GM18526 (cell line): ENCODE results near the gene PPP1R13B.

Source experiments
- POLR2A ChIP-seq: IDR thresholded peaks from 3 replicates; pipeline ENCODE4 v1.6.1; 2011; ENCODE audit not compliant: insufficient read length; ENCODE audit errors: extremely low read depth

The PPP1R13B gene

DNA sequence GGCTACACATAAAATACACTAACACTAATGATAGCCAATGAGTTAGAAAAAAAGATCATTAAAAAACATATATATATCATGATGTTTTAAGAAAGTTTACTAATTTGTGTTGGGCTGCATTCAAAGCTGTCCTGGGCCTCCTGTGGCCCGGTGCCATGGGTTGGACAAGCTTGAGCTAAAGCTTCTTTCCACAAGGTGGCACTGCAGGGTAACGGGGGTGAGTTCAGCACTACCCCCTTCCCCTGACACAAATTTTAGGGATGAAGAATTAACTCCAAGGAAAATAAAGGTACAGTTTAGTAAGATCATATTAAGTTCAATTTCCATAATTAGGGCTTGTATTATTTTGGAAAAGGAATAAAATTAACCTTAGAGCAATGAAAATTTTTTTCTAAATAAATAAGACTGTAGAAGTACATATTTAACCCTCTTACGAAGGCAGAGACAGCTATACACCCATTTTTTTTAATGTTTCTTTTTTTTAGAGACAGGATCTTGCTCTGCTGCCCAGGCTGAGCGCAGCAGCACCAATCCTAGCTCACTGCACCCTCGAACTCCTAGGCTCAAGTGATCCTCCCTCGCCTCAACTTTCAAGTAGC is 38.9 kb downstream of the PPP1R13B start:
- no peak for TF ChIP-seq POLR2A

DNA sequence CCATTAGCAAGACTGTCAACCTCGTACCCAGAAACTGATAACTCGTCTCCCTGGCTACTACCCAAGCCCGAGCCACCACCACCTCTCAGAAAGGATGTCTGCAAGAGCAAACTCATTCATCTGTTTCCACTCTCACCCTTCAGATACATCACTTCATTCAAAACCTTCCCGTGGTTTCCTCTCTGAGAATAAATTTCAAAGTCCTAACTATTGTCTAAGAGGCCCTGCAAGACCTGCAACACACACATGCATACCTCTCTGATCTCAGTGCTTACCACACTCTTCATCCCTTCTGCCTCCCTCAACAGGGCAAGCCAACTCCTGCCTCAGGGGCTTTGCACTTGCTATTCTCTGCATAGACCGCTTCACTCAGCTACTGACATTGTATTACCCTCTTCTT is 40.6 kb downstream of the PPP1R13B start:
- TF ChIP-seq POLR2A, result no peak

DNA sequence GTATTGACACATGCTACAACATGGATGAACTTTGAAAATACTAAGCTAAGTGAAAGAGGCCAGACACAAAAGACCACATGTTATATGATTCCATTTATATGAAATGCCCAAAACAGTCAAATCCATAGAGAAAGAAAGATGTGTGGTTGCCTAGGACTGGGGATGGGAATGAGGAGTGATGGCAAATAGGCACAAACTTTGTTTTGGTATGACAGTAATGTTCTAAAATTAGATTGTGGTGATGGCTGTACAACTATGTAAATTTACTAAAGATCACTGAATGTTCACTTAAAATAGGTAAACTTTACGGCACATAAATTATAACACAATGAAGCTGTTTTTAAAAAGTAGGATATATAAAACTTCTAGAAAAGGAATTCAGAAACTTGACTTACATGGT is 41.7 kb downstream of the PPP1R13B start:
- TF ChIP-seq POLR2A, result no peak

DNA sequence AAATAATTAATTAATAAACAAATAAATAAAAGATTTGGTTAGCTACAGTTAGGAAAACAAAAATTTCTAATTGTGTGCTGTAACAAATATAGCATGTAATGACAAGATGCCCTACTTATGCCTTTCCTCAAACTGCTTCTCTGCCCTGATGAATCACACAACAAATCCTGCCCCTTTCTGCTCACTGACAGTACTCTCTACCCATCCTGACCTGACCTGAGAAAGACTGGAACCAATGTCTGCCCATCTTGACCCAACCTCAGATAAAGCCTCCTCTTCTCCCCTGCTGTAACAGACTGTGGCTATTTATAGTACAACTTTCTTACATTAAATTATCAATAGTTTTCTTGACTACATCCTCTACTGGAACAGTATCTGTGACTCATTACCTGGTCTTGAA is 43.7 kb downstream of the PPP1R13B start:
- no peak for TF ChIP-seq POLR2A

DNA sequence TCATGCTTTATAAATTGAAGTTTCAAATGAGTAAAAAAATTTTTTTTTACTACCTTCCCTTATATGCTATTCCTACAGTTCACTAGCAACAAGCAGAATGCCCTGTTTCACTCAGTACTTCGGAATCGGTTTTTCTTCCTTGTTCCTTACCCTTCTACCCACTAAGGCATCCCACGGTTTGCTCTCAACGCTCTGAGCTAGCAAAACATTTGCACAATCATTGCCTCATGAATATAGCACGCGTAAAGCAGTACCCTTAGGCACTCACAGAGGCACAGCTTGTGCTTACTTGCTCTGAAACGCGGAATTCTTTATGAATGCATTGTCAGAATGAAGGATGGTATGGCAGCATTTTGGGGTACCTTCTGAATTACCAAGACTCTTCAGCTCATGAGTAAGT is 45.0 kb downstream of the PPP1R13B start:
- TF ChIP-seq POLR2A, result no peak

DNA sequence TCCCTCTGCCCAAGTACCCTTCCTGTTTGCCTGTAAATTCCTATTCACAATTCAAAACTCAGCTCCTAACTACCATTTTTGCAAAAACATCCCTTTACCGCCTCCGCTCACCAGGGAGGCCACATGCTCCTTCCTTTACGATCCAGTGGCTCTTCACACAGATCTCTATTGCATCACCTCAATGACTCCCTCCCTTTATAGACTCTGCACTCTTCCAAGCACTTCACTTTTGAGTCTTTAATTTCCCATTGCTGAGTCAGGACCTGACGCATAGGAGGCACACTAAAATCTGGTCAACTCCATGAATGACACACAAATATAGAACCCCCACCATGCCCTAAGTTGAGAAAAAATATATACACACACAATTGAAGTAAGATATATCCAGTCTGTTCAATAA is 45.9 kb downstream of the PPP1R13B start:
- no peak for TF ChIP-seq POLR2A

DNA sequence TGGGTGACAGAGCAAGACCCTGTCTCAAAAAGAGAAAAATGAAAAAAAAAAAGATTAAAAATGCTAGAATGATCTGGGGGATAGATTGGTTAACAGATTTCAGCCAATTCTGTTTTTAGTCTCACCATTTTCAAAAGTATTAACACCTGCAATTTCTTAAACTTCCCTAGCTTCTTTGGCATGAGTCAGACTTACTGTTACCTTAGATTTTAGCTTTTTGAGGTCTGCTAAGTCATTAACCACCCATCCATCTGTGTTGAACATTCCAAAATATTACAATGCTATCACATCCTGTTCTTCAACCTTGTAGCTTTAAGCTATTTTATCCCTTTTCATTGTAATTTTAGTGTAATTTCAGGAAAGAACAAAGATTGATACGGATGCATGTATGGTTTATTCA is 59.3 kb downstream of the PPP1R13B start:
- TF ChIP-seq POLR2A, result no peak

DNA sequence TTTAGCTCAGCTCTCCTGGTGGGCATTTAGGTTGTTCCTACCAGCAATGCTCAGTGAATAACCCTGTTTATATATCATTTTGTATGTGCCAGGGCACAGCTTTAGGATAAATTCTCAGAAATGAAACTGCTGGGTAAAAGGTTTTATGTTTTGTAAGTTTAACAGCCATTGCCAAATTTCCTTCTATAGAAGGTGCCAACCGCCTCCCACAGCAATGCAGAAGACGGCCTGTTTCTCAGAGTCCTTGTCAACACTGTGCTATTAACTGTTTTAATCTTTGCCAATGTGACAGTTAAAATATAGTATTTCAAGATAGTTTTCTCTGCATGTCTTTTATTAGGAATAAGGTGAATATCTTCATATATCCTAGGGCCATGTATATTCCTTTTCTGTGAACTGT is 65.0 kb downstream of the PPP1R13B start:
- TF ChIP-seq POLR2A, result no peak

DNA sequence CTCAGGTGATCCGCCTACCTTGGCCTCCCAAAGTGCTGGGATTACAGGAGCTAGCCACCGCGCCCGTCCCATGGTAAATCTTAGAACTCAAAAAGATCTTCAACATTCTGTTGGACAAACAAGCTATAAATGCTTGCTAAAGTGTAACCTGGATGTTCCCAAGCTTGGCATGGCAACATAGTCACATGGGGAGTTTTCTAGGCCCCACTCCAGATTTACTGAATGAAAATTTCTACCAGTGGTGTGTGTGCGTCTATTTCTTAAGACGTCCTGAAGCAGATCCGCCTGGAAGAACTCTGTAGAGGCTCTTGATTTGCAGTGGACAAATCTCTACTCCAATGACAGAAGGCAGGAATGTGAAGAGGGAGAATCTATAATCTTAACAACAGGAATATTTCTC is 71.9 kb downstream of the PPP1R13B start:
- no peak for TF ChIP-seq POLR2A

DNA sequence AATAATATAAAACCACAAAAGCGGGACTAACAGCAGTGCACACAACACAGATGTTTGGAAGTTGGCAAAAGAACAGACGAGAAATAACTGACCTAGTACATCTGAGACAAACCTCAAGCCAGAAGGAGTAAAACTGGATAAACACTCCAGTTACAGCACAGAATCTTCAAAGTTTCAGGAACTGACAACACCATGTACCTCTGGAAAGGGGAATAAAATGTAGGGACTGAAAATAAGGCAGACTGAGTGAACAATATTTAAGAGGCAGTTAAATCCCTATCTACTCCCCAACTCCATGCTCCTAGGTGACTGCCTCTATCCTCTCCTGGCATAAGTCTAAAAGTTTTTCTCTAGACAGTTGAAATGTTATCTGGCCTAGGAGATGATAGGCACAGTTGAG is 73.9 kb downstream of the PPP1R13B start:
- TF ChIP-seq POLR2A, result no peak

DNA sequence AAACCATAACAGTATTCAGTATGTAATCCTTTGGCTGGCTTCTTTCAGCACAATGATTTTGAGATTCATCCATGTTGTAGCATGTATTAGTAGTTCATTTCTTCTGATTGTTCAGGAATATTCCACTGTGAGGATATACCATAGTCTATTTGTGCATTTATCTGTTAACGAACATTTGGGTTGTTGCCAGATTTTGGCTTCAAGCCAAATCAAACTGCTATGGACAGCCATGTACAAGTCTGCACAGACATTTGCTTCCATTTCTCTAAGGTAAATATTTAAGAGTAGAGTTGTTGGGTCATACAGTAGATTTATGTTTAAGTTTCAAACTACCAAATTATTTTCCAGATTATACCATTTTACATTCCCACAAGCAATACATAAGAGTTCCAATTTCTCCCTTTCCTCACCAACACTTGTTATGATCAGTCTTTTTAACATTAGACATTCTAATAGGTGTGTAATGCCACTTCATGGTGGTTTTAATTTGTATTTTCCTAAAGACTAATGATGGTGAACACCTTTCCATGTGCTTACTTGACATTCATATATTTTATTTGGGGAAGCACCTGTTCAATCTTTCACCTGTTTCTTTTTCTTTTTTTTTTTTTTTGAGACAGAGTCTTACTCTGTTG is 75.2 kb downstream of the PPP1R13B start:
- TF ChIP-seq POLR2A, result no peak

DNA sequence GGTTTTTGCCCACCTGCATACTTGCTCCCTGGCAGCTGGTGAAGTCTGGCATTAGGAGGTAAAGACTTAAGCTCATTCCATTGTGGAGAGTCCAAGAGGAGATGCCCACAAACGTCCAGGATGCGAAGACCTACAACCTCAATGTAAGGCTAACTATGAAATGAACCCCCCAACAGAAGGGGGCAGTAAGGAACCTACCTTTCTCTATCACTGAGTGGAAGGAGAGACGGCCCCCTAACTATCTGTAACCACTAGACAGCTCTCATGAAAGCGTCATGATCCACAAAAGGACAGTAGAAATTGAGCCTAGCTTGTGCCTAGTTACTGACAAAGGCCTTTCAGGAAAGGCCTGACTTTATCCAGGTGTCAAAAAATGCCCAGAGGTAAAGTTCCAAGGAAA is 76.5 kb downstream of the PPP1R13B start:
- TF ChIP-seq POLR2A, result no peak

DNA sequence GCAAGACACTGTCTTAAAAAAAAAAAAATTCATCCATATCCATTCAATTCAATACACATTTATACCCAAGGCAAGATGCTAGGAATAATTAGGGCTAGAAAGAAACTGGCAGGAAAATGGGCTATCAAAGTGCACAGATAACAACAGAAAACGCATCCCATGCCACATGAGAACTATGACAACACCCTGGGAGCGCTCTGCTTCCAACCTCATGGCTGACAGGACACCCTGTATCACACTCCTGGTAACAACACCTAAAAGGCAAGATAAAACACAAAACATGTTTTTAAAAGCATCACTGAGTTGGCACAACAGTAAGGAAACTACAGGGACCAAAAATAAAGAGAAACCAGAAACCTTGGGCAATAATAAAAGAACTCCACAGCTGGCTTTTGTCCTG is 76.9 kb downstream of the PPP1R13B start:
- TF ChIP-seq POLR2A, result no peak

DNA sequence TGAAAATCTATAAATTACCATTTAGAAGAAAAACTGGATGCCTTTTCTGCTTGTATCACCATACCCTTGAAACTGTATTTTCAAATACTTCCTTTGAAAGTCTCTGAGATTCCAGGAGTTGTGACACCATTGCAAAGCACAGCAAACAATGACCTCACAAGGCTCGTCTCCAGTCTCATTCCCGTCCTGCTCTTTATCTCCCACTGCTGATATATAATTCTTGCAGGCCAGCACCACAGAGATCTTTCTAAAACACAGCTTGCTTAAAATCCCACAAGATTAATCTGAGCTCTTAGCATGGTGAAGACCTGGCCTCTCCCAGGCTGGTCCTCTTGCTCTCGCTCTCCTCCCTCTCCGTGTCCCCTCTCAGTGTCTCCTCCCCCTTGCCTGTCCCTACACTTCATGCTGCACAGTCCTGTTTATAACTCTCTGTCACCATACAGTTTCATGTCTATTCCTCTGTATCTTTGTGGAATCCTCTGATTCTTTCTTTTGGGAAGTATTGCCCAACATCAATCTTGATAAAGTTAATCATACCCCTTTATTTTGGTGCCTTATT is 80.0 kb downstream of the PPP1R13B start:
- no peak for TF ChIP-seq POLR2A

DNA sequence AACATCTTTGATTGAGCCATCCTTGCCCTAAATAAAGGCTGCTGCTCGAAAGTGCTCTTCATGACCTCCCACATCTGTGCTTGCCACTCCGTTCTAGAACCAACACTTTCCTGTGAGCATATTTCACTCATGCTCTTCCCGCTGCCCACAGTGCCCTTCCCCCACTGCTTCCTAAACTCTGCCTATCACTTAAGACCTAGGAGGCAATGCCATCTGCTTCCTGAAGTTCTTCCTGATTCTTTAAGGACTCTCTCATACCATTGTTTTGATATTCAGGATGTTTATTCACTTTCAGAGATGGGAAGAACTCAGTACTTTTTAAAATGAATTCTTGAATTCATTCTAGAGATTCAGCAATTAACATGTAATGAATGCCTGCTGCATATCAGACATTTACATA is 81.8 kb downstream of the PPP1R13B start:
- TF ChIP-seq POLR2A, result no peak

DNA sequence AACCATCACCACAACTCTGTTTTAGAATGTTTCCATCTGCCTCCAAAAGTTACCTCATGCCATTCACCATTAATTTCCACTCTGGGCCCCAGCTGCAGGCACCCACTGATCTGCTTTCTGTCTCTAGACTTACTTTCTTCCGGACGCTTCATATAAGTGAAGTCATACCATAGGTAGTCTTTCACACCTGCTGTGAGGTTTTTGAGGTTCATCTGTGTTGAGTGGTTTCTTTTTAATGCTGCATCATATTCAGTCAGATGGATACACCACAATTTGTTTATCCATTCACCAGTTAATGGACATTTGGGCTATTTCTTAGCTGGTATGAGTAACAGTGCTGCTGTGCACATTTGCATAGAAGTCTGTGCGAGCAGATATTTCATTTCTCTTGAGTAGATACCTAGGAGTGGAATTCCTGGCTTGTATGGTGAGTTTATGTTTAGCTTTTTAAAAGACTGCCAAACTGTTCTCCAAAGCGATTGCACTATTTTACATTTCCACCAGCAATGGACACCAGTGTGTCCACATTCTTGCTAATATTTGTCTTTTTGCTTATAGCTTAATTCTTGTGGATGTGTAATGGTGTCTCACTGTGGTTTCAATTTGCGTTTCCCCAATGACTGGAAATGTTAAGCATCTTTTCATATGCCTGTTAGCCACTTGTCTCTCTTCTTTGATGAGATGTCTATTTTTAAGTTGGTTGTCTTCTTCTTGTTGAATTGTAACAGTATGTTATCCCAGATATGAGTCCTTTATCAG is 83.5 kb downstream of the PPP1R13B start:
- TF ChIP-seq POLR2A, result no peak
